ENCODE data around the gene PRRT2.

PRRT2 gene

GRCh38 chr16:29809031-29809747, 2.8 kb upstream of the PRRT2 start:
- no peak for DNase-seq (ENCODE audit: low read depth)
- peak overlapping the region; percentile 60 for H3K4me3 ChIP-seq (ENCODE audit: low read length)
- TF ChIP-seq CTCF (IDR thresholded peaks at IDR 0.05; ENCODE audit: insufficient read depth, low read depth, low read length, missing control alignments), result no peak

GRCh38 chr16:29809850-29810698, 1.9 kb upstream of the PRRT2 start:
- no peak overlapping the region for H3K4me3 ChIP-seq (ENCODE audit: low read length)
- no peak for DNase-seq (ENCODE audit: low read depth)
- TF ChIP-seq CTCF (IDR thresholded peaks at IDR 0.05; ENCODE audit: insufficient read depth, low read depth, low read length, missing control alignments), result no peak

DNA sequence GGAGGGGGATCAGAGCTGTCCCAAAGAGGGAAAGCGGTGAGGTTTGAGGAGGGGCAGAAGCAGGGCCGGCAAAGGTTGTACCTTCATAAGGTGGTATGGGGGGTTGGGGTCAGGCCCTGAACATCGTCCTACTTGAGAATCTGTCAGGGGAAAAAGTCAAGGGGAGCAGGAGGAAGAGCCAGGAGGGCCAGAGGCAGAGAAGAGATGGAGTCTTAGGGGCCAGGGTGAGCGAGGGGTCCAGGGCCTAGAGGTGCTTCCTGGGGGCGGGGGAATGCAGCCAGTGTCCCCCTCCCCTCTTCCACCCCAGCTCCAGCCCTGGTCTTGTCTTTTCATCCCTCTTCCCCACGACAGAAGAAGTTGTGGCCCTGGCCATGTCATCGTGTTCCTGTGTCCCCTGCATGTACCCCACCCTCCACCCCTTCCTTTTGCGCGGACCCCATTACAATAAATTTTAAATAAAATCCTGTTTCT, 1.3 kb upstream of the PRRT2 start:
- DNase-seq (ENCODE audit: low read depth), result no peak
- no peak overlapping the region for H3K4me3 ChIP-seq (ENCODE audit: low read length)
- TF ChIP-seq CTCF (IDR thresholded peaks at IDR 0.05; ENCODE audit: insufficient read depth, low read depth, low read length, missing control alignments), result no peak

DNA sequence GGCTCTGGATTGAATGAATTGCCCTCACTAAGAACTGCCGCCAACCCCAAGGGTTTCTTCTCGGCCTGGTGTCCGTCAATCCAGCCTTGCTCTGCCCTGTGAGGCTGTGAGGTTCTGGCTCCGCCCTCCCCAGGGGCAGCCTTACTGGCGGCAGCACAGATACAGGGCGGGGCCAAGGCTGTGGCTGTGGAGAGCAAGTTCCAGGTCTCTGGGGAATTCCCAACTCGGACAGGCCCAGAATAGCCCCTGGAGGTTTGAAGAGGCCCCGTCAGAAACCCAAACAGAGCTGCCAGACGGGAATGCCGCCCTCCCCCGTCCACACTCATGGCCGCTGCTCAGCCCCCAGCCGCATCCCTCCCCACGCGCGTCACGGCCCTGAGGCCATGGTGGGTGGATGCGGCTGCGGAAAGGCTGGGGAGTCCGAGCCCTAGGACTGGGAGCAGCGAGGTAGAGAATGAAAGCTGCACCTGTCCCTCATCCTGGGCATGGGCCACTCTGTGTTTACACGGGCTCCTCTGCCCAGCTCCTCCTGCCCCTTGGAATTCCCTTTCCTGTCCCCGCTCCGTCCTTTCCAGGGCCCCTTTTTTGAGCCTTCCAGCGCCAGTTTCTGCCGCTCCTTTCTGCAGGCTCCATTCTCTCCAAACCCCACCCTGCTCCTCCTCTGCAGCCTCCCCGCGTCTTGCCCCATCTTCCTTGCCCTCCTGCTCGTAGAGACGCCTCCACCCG, 660 bp upstream of the PRRT2 start:
- H3K4me3 ChIP-seq (ENCODE audit: low read length), result peak overlapping the region; percentile 45
- DNase-seq (ENCODE audit: low read depth), result peak; percentile 96
- no peak for TF ChIP-seq CTCF (IDR thresholded peaks at IDR 0.05; ENCODE audit: insufficient read depth, low read depth, low read length, missing control alignments)

DNA sequence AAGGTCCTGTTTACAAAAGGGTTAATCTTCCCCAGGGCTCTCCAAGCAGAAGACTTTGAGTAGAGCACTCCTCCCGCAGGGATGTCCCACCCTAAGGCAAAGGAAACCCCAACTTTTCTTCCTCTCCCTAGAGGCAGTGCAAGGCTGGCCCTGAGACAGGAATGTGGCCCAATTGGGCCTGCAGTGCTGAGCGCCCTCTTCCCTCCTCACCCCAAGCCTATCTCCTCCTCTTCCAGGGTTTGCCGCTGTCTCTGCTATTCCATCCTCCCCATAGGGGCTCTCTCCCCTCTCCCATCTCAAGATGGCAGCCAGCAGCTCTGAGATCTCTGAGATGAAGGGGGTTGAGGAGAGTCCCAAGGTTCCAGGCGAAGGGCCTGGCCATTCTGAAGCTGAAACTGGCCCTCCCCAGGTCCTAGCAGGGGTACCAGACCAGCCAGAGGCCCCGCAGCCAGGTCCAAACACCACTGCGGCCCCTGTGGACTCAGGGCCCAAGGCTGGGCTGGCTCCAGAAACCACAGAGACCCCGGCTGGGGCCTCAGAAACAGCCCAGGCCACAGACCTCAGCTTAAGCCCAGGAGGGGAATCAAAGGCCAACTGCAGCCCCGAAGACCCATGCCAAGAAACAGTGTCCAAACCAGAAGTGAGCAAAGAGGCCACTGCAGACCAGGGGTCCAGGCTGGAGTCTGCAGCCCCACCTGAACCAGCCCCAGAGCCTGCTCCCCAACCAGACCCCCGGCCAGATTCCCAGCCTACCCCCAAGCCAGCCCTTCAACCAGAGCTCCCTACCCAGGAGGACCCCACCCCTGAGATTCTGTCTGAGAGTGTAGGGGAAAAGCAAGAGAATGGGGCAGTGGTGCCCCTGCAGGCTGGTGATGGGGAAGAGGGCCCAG, 1.0 kb downstream of the PRRT2 start:
- no peak for TF ChIP-seq CTCF (IDR thresholded peaks at IDR 0.05; ENCODE audit: insufficient read depth, low read depth, low read length, missing control alignments)

More for the DNA sequence above, 1.0 kb downstream of the PRRT2 start:
- DNase-seq (ENCODE audit: low read depth), result no peak
- H3K4me3 ChIP-seq (ENCODE audit: low read length), result no peak overlapping the region

Data from epithelial cell of esophagus (primary cell).